DOHH2 (cell line): Measurements from ENCODE around the gene PADI4.
"Not testable (repeated sequence)": the region's sequence is repeated elsewhere in the genome, so short reads cannot be mapped to it uniquely, and the experiment has no call there.

Experiments
- H3F3A ChIP-seq: fragments of 200-600 bp; sonication (generic), shearing (Covaris generic); 2 replicates; pipeline ENCODE4 v1.6.0; 2016; ENCODE audit warnings: antibody characterized with exemption, mild to moderate bottlenecking; ENCODE audit not compliant: control insufficient read depth, insufficient read depth
- H3K27ac ChIP-seq: fragments of 200-600 bp; sonication (generic); 2 replicates; pipeline ENCODE4 v1.5.1; 2014; ENCODE audit warnings: low read depth, mild to moderate bottlenecking, low read length, moderate library complexity
- H3K27me3 ChIP-seq: fragments of 200-600 bp; sonication (generic); 2 replicates; pipeline ENCODE4 v1.6.1; 2014; ENCODE audit warnings: mild to moderate bottlenecking, low read length, mixed read lengths; ENCODE audit not compliant: control insufficient read depth
- H3K36me3 ChIP-seq: fragments of 200-600 bp; sonication (generic); 2 replicates; pipeline ENCODE4 v1.6.1; 2014; ENCODE audit warnings: mild to moderate bottlenecking, low read length, moderate library complexity, mixed read lengths; ENCODE audit not compliant: control insufficient read depth
- H3K4me1 ChIP-seq: fragments of 200-600 bp; sonication (generic); 2 replicates; pipeline ENCODE4 v1.6.1; 2014; ENCODE audit warnings: mild to moderate bottlenecking, low read length, mixed read lengths; ENCODE audit not compliant: control insufficient read depth
- H3K4me2 ChIP-seq: fragments of 200-600 bp; sonication (generic); 2 replicates; pipeline ENCODE4 v1.6.0; 2014; ENCODE audit warnings: mild to moderate bottlenecking, low read length, moderate library complexity
- H3K4me3 ChIP-seq: fragments of 200-600 bp; sonication (generic); 2 replicates; pipeline ENCODE4 v1.5.1; 2014; ENCODE audit warnings: mild to moderate bottlenecking, low read length, mixed read lengths
- H3K79me2 ChIP-seq: fragments of 200-600 bp; sonication (generic); 2 replicates; pipeline ENCODE4 v1.6.1; 2014; ENCODE audit warnings: mild to moderate bottlenecking, low read length, mixed read lengths; ENCODE audit not compliant: control insufficient read depth
- H3K9me2 ChIP-seq: fragments of 200-600 bp; sonication (generic); replicated peaks from 2 replicates; pipeline ENCODE4 v1.6.1; 2014; ENCODE audit warnings: mild to moderate bottlenecking, low read length, mixed read lengths; ENCODE audit not compliant: control insufficient read depth
- H3K9me3 ChIP-seq: fragments of 200-600 bp; sonication (generic); 2 replicates; pipeline ENCODE4 v1.6.1; 2014; ENCODE audit warnings: antibody characterized with exemption, low read length, mixed read lengths; ENCODE audit not compliant: control insufficient read depth, insufficient read depth
- H4K20me1 ChIP-seq: fragments of 200-600 bp; sonication (generic); 2 replicates; pipeline ENCODE4 v1.6.0; 2014; ENCODE audit warnings: low read depth, mild to moderate bottlenecking, antibody characterized with exemption, low read length, moderate library complexity; ENCODE audit not compliant: control insufficient read depth, insufficient read depth
- CTCF ChIP-seq: fragments of 200-600 bp; sonication (generic); IDR thresholded peaks from one replicate; pipeline ENCODE4 v1.5.1; 2014; ENCODE audit warnings: antibody characterized with exemption, mild to moderate bottlenecking, low read depth, low read length; ENCODE audit not compliant: poor library complexity, severe bottlenecking
- EZH2phosphoT487 ChIP-seq: fragments of 200-600 bp; sonication (generic); IDR thresholded peaks from 2 replicates; pipeline ENCODE4 v1.6.1; 2017; ENCODE audit warnings: borderline replicate concordance, mild to moderate bottlenecking, antibody characterized with exemption, low read length, moderate library complexity, mixed read lengths

PADI4 gene

GRCh38 chr1:17404034-17404684 is 96.2 kb downstream of the PADI4 start:
- no peak overlapping the region for H3K4me2 ChIP-seq
- H3K9me3 ChIP-seq: no peaks in the 10 kb centered on the region
- H3K4me1 ChIP-seq: no peaks in the 10 kb centered on the region
- no peaks in the 10 kb centered on the region for H3K9me2 ChIP-seq
- H3K79me2 ChIP-seq: no peaks in the 10 kb centered on the region
- H3K36me3 ChIP-seq: peaks cover 29% of the 10 kb centered on the region
- H3K27ac ChIP-seq: no peak overlapping the region
- peaks cover 9% of the 10 kb centered on the region; the same call in 1 of the 2 replicates for H3F3A ChIP-seq
- TF ChIP-seq CTCF (no peak), EZH2phosphoT487 (no peak)
- H3K4me3 ChIP-seq: no peak overlapping the region
- no peaks in the 10 kb centered on the region for H3K27me3 ChIP-seq
- H4K20me1 ChIP-seq: 0 out of 2 replicates have a peak, but pooled peaks cover 7% of the 10 kb centered on the region

GRCh38 chr1:17404820-17405219 is 96.8 kb downstream of the PADI4 start:
- no peak for TF ChIP-seq EZH2phosphoT487
- no peak for TF ChIP-seq CTCF
- Histone ChIP-seq H3K27me3 (no peaks in the 10 kb centered on the region), H4K20me1 (peaks cover 11% of the 10 kb centered on the region; the same call in 1 of the 2 replicates)

DNA sequence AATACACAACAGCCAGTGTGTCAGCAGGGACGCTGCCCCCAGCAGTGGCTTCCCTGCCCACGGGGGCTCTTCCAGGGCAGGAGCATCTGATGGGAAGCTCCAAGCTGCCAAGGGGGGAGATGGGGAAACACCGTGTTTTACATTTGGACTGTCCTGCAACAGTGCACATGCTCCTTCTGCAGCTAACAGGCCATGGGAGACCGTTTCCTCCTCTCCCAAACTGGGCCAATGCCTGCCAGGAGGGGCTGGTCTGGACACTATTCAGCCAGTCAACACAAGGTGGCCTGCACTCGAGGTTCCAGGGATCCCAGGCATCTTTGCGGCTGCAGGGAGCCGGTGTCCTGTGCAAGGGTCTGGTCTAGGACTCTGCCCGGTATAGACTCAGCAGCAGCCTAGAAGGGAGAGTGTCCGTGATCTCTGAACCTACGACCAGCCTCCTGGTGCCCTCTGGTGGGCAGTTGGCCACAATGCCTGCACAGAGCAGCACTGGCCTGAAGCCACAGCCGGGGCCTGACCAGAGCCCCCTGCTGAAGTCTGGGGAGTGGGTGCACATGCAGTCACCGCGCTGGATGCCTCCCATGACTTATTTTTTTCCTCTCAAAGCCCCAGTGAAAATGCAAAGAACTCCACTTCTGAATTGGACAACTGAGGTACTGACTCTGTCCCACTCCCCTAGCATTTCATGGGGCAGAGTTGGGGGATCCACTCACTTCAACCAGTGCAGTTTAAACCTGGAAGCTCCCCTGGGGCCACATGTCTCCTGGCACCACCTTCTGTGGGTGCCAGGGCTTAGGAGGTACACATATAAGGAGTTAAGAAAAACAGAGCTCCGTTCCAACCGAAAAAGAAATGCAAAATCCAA is 98.1 kb downstream of the PADI4 start:
- Histone ChIP-seq H3K4me2 (no peak overlapping the region), H3K79me2 (no peaks in the 10 kb centered on the region), H3K36me3 (peaks cover 48% of the 10 kb centered on the region), H3K27ac (no peak overlapping the region), H3K4me3 (no peak overlapping the region), H3F3A (peaks cover 9% of the 10 kb centered on the region; the same call in 1 of the 2 replicates), H3K9me2 (no peaks in the 10 kb centered on the region), H3K9me3 (no peaks in the 10 kb centered on the region), H3K27me3 (no peaks in the 10 kb centered on the region), H4K20me1 (peaks cover 17% of the 10 kb centered on the region; the same call in 1 of the 2 replicates), H3K4me1 (no peaks in the 10 kb centered on the region)
- no peak for TF ChIP-seq EZH2phosphoT487
- TF ChIP-seq CTCF: peak; percentile 78

More at GRCh38 chr1:17404820-17405219, 96.8 kb downstream of the PADI4 start:
- H3K9me2 ChIP-seq: no peaks in the 10 kb centered on the region
- no peaks in the 10 kb centered on the region for H3K79me2 ChIP-seq
- H3K4me3 ChIP-seq: no peak overlapping the region
- no peak overlapping the region for H3K27ac ChIP-seq
- no peak overlapping the region for H3K4me2 ChIP-seq
- peaks cover 35% of the 10 kb centered on the region for H3K36me3 ChIP-seq
- no peaks in the 10 kb centered on the region for H3K4me1 ChIP-seq
- no peaks in the 10 kb centered on the region for H3K9me3 ChIP-seq
- H3F3A ChIP-seq: peaks cover 9% of the 10 kb centered on the region; the same call in 1 of the 2 replicates

DNA sequence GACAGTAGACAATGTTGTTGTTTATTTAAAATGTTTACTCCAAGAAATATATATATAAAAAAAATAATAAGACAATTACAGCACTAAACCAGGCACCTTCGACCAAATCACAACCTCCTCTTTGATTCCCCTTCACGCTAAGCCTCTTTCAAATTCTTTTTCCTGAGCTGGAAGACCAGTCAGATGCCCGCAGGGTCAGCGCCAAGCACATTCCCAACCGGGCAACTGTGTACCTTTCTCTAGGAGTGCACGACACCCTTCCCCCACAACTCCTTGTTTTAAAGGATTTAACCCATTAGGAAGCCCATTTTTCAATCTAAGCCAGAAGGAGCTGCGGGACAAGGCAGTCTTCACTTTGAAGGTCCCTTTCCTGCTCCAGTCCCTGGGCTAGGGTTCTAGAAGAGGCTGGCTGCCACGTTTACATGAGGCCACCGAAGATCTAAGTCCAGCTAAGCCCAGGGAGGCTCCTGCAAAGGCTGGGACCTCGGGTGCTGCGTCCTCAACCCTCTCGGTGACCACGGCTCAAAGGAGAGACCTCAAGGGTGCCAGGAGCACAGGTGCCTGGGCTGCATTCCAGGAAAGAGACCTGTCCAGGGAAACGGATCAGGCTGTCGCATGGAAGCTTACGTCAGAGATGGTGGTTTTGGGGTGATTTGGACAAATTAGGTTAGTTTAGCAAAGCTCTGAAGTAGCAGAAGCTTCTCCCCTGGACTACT is 98.9 kb downstream of the PADI4 start:
- not testable (repeated sequence) for H3K27me3 ChIP-seq, H3K4me1 ChIP-seq, H3K27ac ChIP-seq, H3K4me2 ChIP-seq, H3K79me2 ChIP-seq, H3K9me2 ChIP-seq, H3K9me3 ChIP-seq, H3K4me3 ChIP-seq, H3F3A ChIP-seq
- peaks cover 17% of the 10 kb centered on the region for H4K20me1 ChIP-seq
- H3K36me3 ChIP-seq: peaks cover 56% of the 10 kb centered on the region

DNA sequence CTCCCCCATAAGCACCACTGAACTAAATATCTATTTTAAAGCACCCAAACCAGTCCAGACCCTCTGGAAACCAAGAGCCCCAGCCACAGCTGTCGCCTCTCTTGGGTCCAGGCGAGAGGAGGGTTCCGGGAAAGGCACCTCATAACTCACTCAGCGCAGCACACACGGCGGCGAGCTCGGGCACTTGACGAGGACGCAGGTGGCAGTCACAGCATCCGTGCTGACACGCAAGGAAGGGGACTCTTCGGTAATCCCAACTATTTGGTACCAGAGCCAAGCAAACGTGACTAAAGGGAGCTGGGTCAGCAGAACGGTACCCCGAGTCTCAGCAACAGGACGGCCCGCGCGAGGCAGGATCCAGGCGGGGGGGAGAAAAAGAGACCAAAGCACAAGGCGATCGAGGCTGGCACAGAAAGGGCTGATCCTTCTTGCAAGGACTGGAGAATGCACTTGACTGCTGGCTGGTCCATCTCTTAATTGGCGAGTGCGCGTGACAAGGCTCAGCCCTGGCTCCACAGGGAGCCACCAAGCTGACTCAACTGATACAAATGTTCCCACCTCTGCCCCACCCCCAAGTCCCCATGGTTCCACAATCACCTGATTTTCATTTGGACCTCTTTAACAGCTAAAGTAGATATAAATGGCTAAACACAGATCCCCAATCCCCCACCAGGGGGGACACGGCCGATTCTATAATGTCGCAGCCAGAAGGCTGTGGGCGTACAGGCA is 100.0 kb downstream of the PADI4 start:
- H3K27me3 ChIP-seq, H3K4me3 ChIP-seq, H3K9me3 ChIP-seq, H3K79me2 ChIP-seq, H3K9me2 ChIP-seq, H3F3A ChIP-seq, H3K4me1 ChIP-seq, H3K4me2 ChIP-seq, H3K27ac ChIP-seq: not testable (repeated sequence)
- H4K20me1 ChIP-seq: peaks cover 24% of the 10 kb centered on the region
- peaks cover 66% of the 10 kb centered on the region for H3K36me3 ChIP-seq
